SK-N-DZ (cell line): ENCODE data around the gene ATG16L1.
"Not testable (repeated sequence)": the region's sequence is repeated elsewhere in the genome, so short reads cannot be mapped to it uniquely, and the experiment has no call there.

Experiments
- DNase-seq: peaks from one replicate; pipeline ENCODE4 v3.0.0-alpha.2; 2015; ENCODE audit warnings: low spot score
- small RNA-seq, 2 experiments: library from RNA; depleted of rRNA; stranded (forward); fragments of <200 nt; gene quantifications; one replicate each; pipeline ENCODE3, GENCODE V24; 2014

Gene ATG16L1

DNA sequence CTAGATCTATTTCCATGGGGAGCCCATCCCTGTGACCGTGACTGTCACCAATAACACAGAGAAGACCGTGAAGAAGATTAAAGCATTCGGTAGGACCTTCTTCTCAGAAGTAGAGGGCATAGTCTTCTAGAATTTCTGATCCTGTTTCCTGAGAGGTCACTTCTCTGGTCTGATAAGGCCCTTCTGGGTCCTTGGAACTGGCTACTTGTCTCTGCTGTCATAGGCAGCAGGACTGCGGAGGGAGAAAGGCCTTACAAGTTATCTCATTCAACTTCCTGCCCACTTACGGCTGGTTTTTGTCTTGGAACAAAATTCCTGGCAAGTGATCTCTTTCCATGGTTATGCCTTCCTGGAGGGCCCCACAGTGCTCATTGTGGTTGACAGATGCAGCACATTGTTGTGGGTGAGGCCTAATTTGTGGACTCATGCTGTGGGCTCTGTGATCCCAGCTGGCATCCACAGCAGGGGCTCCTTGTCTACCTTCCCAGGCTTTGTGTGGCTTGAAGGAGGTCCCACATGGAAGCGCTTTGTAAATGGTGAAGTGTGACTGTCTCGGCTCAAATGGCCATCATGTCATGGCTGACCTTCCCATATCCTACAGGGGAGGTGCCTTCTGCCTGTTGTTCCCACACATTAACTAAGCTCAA, 78.1 kb downstream of the ATG16L1 start:
- DNase-seq: no peak

DNA sequence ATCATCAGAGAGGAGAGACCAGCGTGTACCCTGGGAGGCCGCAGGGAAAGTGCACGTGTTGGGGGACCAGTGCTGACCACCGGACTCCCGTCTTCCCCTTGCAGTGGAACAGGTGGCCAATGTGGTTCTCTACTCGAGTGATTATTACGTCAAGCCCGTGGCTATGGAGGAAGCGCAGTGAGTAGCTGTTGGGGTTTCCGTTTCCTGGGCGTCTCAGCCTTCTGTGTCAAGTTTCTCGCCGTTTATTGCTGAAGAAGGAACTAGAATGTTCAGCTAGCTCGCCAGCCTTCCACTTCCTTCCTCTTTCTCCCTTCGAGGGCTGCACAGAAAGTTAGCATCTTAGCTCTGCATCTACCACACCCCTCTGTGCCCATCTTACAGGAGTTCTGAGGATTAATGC, 80.1 kb downstream of the ATG16L1 start:
- no peak for DNase-seq

- no peak for DNase-seq
Observed at GRCh38 chr2:233332125-233332524, 80.7 kb downstream of the ATG16L1 start.

DNA sequence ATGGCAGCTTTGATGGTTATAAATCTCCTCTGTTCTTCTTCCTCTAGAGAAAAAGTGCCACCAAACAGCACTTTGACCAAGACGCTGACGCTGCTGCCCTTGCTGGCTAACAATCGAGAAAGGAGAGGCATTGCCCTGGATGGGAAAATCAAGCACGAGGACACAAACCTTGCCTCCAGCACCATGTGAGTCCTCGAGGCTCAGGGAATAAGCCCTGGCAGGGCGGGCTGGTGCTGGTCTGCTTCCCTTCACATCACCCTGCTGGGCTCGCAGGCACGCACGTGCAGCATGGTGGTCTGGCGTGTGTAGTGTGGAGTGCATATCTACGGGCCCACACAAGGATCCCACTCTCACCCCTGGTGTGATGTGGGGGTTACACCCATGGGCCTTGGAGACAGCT, 83.4 kb downstream of the ATG16L1 start:
- DNase-seq: no peak

DNA sequence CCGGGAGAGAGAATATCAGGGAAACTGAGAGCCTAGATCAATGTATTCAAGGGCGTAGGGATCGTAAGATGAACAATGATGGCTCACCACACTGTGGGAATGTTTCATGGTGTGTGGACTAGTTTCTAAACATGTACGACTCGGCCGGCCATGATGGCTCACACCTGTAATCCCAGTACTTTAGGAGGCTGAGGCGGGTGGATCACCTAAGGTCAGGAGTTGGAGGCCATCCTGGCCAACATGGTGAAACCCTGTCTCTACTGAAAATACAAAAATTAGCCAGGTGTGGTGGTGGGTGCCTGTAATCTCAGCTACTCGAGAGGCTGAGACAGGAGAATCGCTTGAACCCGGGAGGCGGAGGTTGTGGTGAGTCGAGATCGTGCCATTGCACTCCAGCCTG, 84.6 kb downstream of the ATG16L1 start:
- DNase-seq: not testable (repeated sequence)

GRCh38 chr2:233336541-233336940, 85.1 kb downstream of the ATG16L1 start:
- DNase-seq: no peak

- peak; percentile 71 for DNase-seq
Observed at GRCh38 chr2:233338046-233338445, 86.6 kb downstream of the ATG16L1 start.

GRCh38 chr2:233338812-233339368, 87.4 kb downstream of the ATG16L1 start:
- DNase-seq: no peak

DNA sequence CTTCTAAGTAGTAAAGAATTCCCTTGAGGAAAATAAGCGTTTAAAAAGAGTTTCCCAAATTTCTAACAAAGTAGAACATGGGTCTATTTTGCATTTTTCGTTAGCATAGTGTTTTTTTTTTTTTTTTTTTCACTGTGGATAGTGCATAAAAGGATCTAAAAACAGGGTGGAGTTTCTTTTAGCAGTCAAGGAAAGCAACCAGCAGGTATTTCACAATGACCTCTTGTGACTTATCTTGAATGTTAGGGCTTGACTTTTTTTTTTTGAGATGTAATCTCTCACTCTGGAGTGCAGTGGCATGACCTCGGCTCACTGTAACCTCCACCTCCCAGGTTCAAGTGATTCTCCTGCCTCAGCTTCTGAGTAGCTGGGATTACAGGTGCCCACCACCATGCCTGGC, 88.0 kb downstream of the ATG16L1 start:
- DNase-seq: no peak

- DNase-seq: no peak
Observed at GRCh38 chr2:233341296-233341695, 89.8 kb downstream of the ATG16L1 start.

- DNase-seq: no peak
Observed at GRCh38 chr2:233342301-233342700, 90.8 kb downstream of the ATG16L1 start.

DNA sequence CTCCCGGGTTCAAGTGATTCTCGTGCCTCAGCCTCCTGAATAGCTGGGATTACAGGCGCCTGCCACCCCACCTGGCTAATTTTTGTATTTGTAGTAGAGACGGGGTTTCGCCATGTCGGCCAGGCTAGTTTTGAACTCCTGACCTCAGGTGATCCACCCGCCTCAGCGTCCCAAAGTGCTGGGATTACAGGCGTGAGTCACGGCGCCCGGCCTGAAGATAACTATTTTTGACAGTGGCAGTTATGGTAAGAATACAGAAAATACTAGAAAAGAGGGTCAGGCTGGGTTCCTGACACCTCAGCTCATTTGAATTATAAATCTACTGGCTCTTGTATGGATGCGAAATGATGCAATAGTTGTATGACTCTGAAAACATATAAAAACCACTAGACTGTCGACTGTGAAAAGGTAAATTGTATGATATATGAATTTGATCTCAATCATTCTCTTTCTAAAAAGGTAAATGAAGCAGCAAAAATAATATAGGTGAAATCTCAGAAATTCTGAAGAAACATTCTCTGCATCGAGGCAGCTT, 91.8 kb downstream of the ATG16L1 start:
- no peak for DNase-seq

Small RNAs within 50 kb of the gene (small RNA-seq; reads per million reads assigned to genes)
- gene RN7SL32P: 0 reads per million in 2 experiments
- 10.8 to 14.3 reads per million in 2 experiments for gene SCARNA5
- 6.9 to 23.0 reads per million in 2 experiments for gene SCARNA6
